K562 (cell line): Measurements from ENCODE around the gene EFNA2. TPM values are rescaled to one million over a fixed set of nuclear protein-coding genes. Genes with fewer than 3 reads are reported as not detected.

ENCODE experiments used
- BACH1 ChIP-seq: fragments of 200-800 bp; sonication (Bioruptor generic); IDR thresholded peaks from 2 replicates; pipeline ENCODE4 v1.6.1; 2016; ENCODE audit warnings: missing genetic modification characterization, missing compliant biosample characterization
- BDP1 ChIP-seq: IDR thresholded peaks from 3 replicates; pipeline ENCODE4 v1.6.1; 2011; ENCODE audit not compliant: insufficient read length, insufficient read depth
- ETS1 ChIP-seq: conservative IDR thresholded peaks from 2 replicates; pipeline ENCODE4 v1.6.1; 2011; ENCODE audit warnings: low read depth, mild to moderate bottlenecking, low read length; ENCODE audit not compliant: control insufficient read depth
- FOXA3 ChIP-seq, 2 experiments: fragments of 450-650 bp in 1 of 2; sonication (generic) in 1 of 2; formaldehyde crosslinking; IDR thresholded peaks in 1 of 2; conservative IDR thresholded peaks in 1 of 2; 2 replicates each; pipeline versions ENCODE4 v1.4.0 to v1.8.0; 2020 to 2022; ENCODE audit warnings: mild to moderate bottlenecking in 2 of 2, missing genetic modification reagents in 1 of 2
- HES1 ChIP-seq: fragments of 450-650 bp; IDR thresholded peaks from 2 replicates; pipeline ENCODE4 v1.6.1; 2016; ENCODE audit warnings: low read depth, mild to moderate bottlenecking, moderate library complexity
- KDM1A ChIP-seq, 2 experiments: fragments of 450-650 bp; IDR thresholded peaks; 2 replicates each; pipeline ENCODE4 v1.6.1; 2016; ENCODE audit warnings: mild to moderate bottlenecking in 2 of 2
- NFATC3 ChIP-seq: fragments of 450-650 bp; IDR thresholded peaks from 2 replicates; pipeline ENCODE4 v1.6.1; 2017; ENCODE audit warnings: mild to moderate bottlenecking
- NUFIP1 ChIP-seq: fragments of 450-650 bp; IDR thresholded peaks from 2 replicates; pipeline ENCODE4 v1.6.1; 2018; ENCODE audit not compliant: partially characterized antibody
- PHF21A ChIP-seq: fragments of 450-650 bp; IDR thresholded peaks from 2 replicates; pipeline ENCODE4 v1.6.1; 2017; ENCODE audit warnings: low read depth, borderline replicate concordance
- POU5F1 ChIP-seq: fragments of 150-350 bp; IDR thresholded peaks from 2 replicates; pipeline ENCODE4 v1.6.1; 2014; ENCODE audit warnings: borderline replicate concordance, low read length, low read depth, mild to moderate bottlenecking; ENCODE audit not compliant: partially characterized antibody
- RBBP5 ChIP-seq: fragments of 200-600 bp; sonication (generic); IDR thresholded peaks from 2 replicates; pipeline ENCODE4 v1.6.1; 2012; ENCODE audit warnings: borderline replicate concordance, mild to moderate bottlenecking, low read length, control low read depth, inconsistent platforms; ENCODE audit not compliant: insufficient read depth, poor library complexity, severe bottlenecking
- RNF2 ChIP-seq: sonication (generic); IDR thresholded peaks from 2 replicates; pipeline ENCODE4 v1.6.1; 2016
- THAP12 ChIP-seq: fragments of 250-450 bp; sonication (Bioruptor Pico); IDR thresholded peaks from 2 replicates; pipeline ENCODE4 v1.9.0; 2021; ENCODE audit warnings: mild to moderate bottlenecking, inconsistent platforms
- ZFX ChIP-seq: sonication (generic); formaldehyde crosslinking; IDR thresholded peaks from 2 replicates; pipeline ENCODE4 v1.8.0; 2022; ENCODE audit warnings: mild to moderate bottlenecking, missing genetic modification reagents, moderate library complexity
- polyA plus RNA-seq, 8 experiments: library from polyadenylated mRNA; depleted of rRNA in 4 of 8; stranded (reverse) in 5 of 8; unstranded in 3 of 8; fragments of >200 nt; fragmentation: Nextera tagmentation in 2 of 8; fragmentation: Illumina TruSeq in 1 of 8; extraction: Ambion mirVana in 2 of 8; extraction: Trizol in 1 of 8; gene quantifications; 2 replicates each; pipeline versions ENCODE4 v1.2.1 to v1.2.3, GENCODE V29; 2011 to 2014; ENCODE audit warnings: inconsistent platforms in 1 of 8, missing spikeins in 1 of 8
- total RNA-seq, 7 experiments: library from RNA; depleted of rRNA in 6 of 7; stranded (reverse); fragments of >200 nt in 6 of 7; fragmentation: Illumina TruSeq in 2 of 7; extraction: Trizol in 2 of 7; gene quantifications; 2 replicates each; pipeline versions ENCODE4 v1.2.1 to v1.2.3, GENCODE V29; 2011 to 2021; ENCODE audit warnings: low replicate concordance in 1 of 7
- TF ChIP-seq, protein P1 (sequence below): fragments of 250-450 bp; sonication (Bioruptor Pico); IDR thresholded peaks from 2 replicates; pipeline ENCODE4 v1.8.0; 2021; ENCODE audit warnings: mild to moderate bottlenecking, moderate library complexity
- TF ChIP-seq, protein P2 (sequence below): sonication (generic); formaldehyde crosslinking; IDR thresholded peaks from 2 replicates; pipeline ENCODE4 v1.8.0; 2022; ENCODE audit warnings: missing genetic modification reagents, mild to moderate bottlenecking, borderline replicate concordance
- TF ChIP-seq, protein P3 (sequence below): fragments of 250-450 bp; sonication (Bioruptor Pico); IDR thresholded peaks from 2 replicates; pipeline ENCODE4 v1.5.1; 2021; ENCODE audit warnings: mild to moderate bottlenecking

EFNA2 gene
- total and polyA plus RNA-seq, 9 of the 15 experiments (the other 6 are each of a cell fraction or from before 2014, with no cell fraction given): 0.11 to 0.44 (median 0.15) TPM; not detected in 6

DNA sequence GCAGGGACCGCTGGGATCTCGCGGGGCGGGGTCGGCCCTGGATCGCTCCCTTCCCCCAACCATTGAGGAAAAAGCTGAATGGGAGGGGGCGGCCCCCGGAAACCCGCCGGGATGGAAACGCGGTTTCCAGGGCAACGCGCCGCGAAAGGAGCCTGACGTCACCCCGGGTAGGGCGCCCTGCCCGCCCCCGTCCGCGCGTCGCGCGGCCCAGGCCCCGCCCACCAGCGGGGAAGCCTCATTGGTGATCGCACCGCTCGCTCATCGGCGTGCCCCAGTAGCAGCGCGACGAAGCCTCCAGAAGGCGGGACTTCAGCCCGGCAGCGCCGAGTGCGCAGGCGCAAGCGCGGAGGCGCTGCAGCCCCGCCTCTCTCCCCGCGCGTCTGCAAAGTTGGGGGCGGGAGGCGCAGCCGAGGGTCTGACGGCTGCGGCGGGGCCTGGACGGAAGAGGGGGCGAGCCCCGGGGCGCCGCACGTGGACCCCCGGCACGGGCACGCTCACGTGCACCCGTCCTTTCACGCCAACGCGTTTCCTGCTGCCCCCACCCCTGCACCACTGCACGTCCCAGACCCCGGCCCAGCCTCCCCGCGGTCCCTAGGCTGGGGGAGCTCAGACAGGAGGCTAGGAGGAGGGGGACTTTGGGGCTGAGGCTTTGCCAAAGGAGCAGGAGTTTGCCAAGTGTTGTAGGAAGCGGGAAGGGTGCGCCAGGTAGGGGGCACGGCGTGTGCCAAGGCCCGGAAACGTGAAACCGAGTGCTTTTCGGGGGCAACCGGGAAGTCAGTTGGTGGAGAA lies 24.7 kb upstream of the EFNA2 start (continued):
- TF ChIP-seq ETS1: no peak
- no peak for TF ChIP-seq NFATC3
- no peak for TF ChIP-seq BACH1 (tag)
- TF ChIP-seq THAP12: no peak
- TF ChIP-seq RBBP5: no peak
- TF ChIP-seq HES1: no peak
- TF ChIP-seq, protein P1, sequence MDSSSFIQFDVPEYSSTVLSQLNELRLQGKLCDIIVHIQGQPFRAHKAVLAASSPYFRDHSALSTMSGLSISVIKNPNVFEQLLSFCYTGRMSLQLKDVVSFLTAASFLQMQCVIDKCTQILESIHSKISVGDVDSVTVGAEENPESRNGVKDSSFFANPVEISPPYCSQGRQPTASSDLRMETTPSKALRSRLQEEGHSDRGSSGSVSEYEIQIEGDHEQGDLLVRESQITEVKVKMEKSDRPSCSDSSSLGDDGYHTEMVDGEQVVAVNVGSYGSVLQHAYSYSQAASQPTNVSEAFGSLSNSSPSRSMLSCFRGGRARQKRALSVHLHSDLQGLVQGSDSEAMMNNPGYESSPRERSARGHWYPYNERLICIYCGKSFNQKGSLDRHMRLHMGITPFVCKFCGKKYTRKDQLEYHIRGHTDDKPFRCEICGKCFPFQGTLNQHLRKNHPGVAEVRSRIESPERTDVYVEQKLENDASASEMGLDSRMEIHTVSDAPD (CRISPR knock-in tag): no peak
- TF ChIP-seq NUFIP1: no peak
- no peak for TF ChIP-seq KDM1A (IDR thresholded peaks at IDR 0.05)
- no peak for TF ChIP-seq RNF2
- TF ChIP-seq, protein P2, sequence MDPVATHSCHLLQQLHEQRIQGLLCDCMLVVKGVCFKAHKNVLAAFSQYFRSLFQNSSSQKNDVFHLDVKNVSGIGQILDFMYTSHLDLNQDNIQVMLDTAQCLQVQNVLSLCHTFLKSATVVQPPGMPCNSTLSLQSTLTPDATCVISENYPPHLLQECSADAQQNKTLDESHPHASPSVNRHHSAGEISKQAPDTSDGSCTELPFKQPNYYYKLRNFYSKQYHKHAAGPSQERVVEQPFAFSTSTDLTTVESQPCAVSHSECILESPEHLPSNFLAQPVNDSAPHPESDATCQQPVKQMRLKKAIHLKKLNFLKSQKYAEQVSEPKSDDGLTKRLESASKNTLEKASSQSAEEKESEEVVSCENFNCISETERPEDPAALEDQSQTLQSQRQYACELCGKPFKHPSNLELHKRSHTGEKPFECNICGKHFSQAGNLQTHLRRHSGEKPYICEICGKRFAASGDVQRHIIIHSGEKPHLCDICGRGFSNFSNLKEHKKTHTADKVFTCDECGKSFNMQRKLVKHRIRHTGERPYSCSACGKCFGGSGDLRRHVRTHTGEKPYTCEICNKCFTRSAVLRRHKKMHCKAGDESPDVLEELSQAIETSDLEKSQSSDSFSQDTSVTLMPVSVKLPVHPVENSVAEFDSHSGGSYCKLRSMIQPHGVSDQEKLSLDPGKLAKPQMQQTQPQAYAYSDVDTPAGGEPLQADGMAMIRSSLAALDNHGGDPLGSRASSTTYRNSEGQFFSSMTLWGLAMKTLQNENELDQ (CRISPR knock-in tag): 0 out of 2 replicates have a peak, but pooled peaks have one; percentile 42
- TF ChIP-seq PHF21A: no peak
- TF ChIP-seq, protein P3, sequence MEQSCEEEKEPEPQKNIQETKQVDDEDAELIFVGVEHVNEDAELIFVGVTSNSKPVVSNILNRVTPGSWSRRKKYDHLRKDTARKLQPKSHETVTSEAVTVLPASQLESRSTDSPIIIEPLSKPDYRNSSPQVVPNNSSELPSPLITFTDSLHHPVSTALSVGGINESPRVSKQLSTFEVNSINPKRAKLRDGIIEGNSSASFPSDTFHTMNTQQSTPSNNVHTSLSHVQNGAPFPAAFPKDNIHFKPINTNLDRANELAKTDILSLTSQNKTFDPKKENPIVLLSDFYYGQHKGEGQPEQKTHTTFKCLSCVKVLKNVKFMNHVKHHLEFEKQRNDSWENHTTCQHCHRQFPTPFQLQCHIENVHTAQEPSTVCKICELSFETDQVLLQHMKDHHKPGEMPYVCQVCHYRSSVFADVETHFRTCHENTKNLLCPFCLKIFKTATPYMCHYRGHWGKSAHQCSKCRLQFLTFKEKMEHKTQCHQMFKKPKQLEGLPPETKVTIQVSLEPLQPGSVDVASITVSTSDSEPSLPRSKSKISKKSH (CRISPR knock-in tag): no peak
- no peak for TF ChIP-seq ZFX (CRISPR knock-in tag)
- TF ChIP-seq FOXA3 (CRISPR knock-in tag; conservative IDR thresholded peaks at IDR 0.05 in 1 of 2, IDR thresholded peaks at IDR 0.05 in 1 of 2): 0 out of 4 replicates have a peak, but pooled peaks of 1 of the 2 experiments have one; percentile 25
- no peak for TF ChIP-seq BDP1
- TF ChIP-seq POU5F1: no peak
